COR-L47 (cell line): ENCODE data around the gene CA11.

Source experiments
- DNase-seq: peaks from one replicate; lab custom pipeline; 2025; lab: John Stamatoyannopoulos, UW

CA11 gene

DNA sequence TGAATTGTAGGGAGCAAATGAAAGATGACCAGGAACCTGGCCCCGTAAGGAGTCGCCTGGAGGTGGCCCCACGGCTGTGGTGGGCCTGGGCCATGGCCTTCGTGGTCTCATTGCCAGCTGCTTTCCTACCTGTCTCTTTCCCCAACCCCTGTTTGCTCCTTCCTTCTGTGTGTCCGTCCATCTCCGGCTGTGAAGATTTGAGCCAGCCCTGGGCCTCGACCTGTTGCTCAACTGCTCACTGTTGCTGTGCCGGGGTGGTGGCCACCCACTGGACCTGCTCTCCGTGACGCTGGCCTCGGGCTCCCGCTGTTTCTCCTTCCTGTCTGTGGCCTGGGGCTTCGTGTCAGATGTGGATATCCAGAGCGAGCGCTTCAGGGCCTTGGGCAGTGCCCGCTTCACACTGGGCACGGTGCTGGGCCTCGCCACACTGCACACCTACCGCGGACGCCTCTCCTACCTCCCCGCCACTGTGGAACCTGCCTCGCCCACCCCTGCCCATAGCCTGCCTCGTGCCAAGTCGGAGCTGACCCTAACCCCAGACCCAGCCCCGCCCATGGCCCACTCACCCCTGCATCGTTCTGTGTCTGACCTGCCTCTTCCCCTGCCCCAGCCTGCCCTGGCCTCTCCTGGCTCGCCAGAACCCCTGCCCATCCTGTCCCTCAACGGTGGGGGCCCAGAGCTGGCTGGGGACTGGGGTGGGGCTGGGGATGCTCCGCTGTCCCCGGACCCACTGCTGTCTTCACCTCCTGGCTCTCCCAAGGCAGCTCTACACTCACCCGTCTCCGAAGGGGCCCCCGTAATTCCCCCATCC lies 17.3 kb downstream of the CA11 start:
- DNase-seq: no peak

GRCh38 chr19:48627865-48628314 lies 18.1 kb downstream of the CA11 start:
- DNase-seq: no peak

- DNase-seq: no peak
Measured at GRCh38 chr19:48627201-48627864, 18.7 kb downstream of the CA11 start.

GRCh38 chr19:48625891-48626327 lies 20.1 kb downstream of the CA11 start:
- DNase-seq: no peak

GRCh38 chr19:48624791-48625723 lies 20.9 kb downstream of the CA11 start:
- DNase-seq: no peak

DNA sequence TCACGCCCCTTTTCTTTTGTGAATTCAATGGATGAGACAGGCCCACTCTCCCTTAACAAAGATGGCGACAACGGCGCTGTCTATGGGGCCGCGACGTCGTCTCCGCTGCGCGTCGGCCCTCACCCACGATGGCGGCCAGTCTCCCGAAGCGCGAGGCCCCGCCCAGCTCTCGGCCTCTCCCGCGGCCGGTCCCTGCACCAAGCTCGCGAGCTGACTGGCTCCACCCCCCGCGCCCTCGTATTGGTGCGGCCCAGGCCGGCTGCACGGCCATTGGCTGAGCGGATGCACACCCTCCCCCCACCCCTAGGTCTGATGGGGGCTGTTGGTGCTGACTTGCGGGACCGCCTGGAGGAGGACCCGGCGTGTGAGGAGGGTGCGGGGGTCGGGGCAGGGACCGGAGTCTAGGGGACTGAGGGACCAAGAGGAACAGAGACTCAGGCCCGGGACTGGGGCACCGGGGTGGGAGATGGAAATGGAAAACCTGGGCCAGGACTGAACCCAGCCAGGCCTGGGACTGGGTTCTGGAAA lies 21.9 kb downstream of the CA11 start:
- peak; percentile 98 for DNase-seq

DNA sequence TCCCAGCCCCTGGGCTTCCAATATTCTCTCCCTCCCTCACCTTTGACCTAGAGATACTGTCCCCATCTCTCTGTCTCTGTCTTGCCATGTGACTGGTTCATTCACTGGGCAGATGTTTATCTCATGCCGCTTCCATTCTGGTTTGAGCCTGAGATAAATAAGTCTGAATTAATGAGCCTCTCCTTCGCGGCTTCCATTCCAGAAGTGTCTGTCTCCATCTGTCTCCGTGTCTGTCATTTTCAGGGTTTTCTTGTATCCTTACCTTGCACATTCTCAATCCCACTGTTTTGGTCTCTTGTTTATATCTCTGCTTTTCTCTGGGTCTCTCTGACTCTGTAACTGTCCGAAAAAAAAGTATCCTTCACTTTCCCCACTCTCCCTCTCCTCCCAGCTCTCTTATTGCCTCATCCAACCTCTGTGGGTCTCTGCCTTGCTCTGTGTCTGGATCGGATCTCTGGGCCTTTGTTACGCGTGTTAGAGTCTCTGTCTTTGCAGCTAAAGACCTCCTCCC lies 22.4 kb downstream of the CA11 start:
- no peak for DNase-seq

- DNase-seq: no peak
Measured at GRCh38 chr19:48619692-48620585, 26.0 kb downstream of the CA11 start.

GRCh38 chr19:48618916-48619691 lies 26.9 kb downstream of the CA11 start, which contains the start of the genes RPL18 and SPHK2:
RPL18 (minus strand) TSS chr19:48619178; CDS start chr19:48619143, 35 bp downstream.
SPHK2 (plus strand) TSS chr19:48619506; CDS start chr19:48620515, 1,009 bp downstream.
- DNase-seq: peak; percentile 99

GRCh38 chr19:48618278-48618915 lies 27.6 kb downstream of the CA11 start:
- DNase-seq: peak; percentile 48

GRCh38 chr19:48617146-48617937 lies 28.6 kb downstream of the CA11 start:
- no peak for DNase-seq

DNA sequence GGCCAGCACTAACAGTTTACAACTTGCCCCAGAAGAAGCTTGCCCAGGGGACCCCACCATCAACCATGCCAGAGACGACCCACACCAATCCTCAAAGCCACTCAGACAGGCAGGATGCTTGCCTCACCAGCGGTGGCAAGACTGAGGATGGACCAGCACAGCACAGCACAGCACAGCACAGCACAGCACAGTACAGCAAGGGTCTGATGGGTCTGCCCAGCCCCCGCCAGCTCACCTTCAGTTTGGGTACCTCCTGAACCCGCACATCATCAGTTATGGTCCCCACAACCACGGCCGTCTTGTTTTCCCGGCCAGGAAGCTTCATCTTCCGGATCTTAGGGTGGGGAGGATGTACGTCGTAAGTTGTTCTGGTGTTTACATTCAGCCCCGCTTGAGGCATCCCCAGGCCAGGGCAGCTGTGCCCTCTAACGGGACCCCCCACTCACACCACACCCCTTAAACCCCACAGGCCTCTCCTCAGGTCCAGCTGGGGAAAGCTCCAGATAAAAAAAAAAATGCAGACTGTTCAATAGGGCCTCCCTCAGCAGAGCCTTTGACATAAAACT lies 29.4 kb downstream of the CA11 start:
- no peak for DNase-seq

- no peak for DNase-seq
Measured at GRCh38 chr19:48616041-48616436, 29.9 kb downstream of the CA11 start.

DNA sequence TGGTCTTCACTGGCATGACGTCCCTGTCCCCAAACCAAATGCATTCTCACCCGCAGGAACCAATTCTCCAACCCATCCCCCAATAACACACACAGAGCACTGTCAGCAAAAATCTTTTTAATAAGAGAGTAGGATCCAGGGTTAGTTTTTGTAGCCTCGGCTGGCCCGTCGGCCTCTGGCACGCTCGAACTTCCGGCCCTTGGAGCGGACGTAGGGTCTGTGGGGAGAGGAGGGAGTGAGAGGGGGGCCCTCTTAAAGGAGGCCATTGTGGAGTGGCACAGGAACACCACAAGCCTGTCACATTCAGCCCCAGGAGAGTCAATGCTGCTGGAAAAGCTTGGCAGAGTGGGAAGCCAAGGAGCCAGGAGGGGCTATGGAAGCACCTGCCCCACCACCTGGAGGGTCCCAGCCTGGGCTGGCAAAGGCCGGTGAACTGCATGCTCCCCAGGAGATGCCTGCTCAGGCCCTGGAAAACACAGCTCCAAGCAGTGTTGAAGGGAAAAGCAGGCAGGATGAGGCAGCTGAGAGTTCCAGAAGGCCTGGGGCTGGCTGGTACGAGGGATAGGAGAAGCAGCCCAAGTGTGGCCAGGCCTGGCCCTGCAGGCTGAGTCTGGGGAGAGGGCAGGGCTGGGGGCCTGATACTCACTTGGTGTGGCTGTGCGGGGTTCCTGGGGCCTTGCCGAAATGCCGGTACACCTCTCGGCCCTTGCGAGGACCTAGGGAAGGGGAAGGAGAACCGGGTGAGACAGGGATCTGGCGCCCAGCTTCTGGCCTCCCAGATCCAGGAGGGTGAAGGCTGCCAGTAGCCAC lies 30.6 kb downstream of the CA11 start:
- DNase-seq: no peak

DNA sequence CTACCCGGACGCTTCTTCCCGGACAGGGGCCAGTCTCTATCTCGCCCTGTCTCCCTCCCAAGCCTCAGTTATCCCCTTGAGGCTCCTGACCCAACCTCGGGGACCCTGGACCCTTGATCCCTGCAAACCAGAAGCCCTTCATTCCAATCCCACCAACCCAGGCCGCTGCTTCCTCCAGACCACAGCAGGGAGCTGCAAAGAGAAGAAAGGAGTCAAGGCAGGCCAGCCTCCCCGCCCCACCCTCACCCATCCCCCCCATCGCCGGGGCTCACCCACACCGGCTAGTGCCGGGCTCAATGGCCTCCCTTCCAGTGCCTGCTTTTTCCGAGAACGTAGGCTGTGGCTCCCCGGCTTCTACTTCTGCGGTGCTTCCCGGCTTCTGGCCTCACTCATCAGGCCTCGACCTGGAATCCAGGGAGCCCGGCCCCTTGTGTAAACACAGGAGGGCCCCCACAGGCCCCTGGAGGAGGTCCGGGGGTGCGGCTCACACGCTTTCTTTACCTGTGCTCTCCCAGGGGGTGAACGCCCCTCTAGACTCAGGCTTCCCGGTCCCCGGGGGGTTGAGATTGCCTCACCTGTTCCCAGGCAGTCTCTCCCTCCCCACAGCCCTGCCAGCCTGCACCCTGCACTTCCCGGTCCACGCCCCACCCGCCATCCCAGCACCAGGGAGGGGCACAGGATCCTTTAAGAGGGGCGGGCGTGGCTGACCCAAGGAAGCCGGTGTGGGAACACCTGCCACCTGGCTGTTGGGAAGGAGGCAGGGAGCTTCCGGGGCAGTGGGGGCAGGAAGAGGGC lies 31.4 kb downstream of the CA11 start, which contains the start of gene FAM83E:
Gene FAM83E (minus strand): TSS at position 641 of the 795 bp plus-strand sequence. CDS start 1,704 bp downstream, outside the sequence.
- peak; percentile 18 for DNase-seq

- no peak for DNase-seq
Measured at GRCh38 chr19:48613852-48614435, 32.0 kb downstream of the CA11 start.
